HepG2 (cell line): ENCODE results near the gene HPCAL1. TPM values are rescaled to one million over a fixed set of nuclear protein-coding genes. Genes with fewer than 3 reads are reported as not detected.

Source experiments
- ATF7 ChIP-seq, 2 experiments: fragments of 450-650 bp in 1 of 2; sonication (generic) in 1 of 2; formaldehyde crosslinking in 1 of 2; IDR thresholded peaks; 2 replicates each; pipeline versions ENCODE4 v1.4.0 to v1.6.1; 2016 to 2020; ENCODE audit warnings: antibody characterized with exemption in 1 of 2, mild to moderate bottlenecking in 1 of 2, missing genetic modification reagents in 1 of 2
- CENPT ChIP-seq: sonication (generic); formaldehyde crosslinking; IDR thresholded peaks from 2 replicates; pipeline ENCODE4 v1.8.0; 2022; ENCODE audit warnings: low read depth, mild to moderate bottlenecking, moderate library complexity, missing genetic modification reagents
- GPN1 ChIP-seq: sonication (generic); formaldehyde crosslinking; IDR thresholded peaks from 2 replicates; pipeline ENCODE4 v1.5.1; 2020; ENCODE audit warnings: missing genetic modification reagents, borderline replicate concordance
- HNRNPK ChIP-seq: fragments of 200-400 bp; formaldehyde crosslinking; IDR thresholded peaks from 2 replicates; pipeline ENCODE4 v1.6.1; 2018; ENCODE audit warnings: low read length, low read depth, moderate library complexity, mild to moderate bottlenecking; ENCODE audit not compliant: poor library complexity, severe bottlenecking
- KDM5B ChIP-seq: sonication (generic); formaldehyde crosslinking; IDR thresholded peaks from 2 replicates; pipeline ENCODE4 v1.4.0; 2020; ENCODE audit warnings: missing genetic modification reagents, mild to moderate bottlenecking, borderline replicate concordance
- MAFF ChIP-seq: IDR thresholded peaks from 2 replicates; pipeline ENCODE4 v1.6.1; 2011; ENCODE audit warnings: low read depth, low read length, improper control_type of control experiment
- SATB2 ChIP-seq: sonication (generic); formaldehyde crosslinking; IDR thresholded peaks from 2 replicates; pipeline ENCODE4 v1.5.0; 2020; ENCODE audit warnings: missing genetic modification reagents
- SCMH1 ChIP-seq: sonication (generic); formaldehyde crosslinking; IDR thresholded peaks from 2 replicates; pipeline ENCODE4 v1.9.0; 2021; ENCODE audit warnings: missing genetic modification reagents, mild to moderate bottlenecking, borderline replicate concordance
- SKI ChIP-seq: fragments of 450-650 bp; IDR thresholded peaks from one replicate; pipeline ENCODE4 v1.6.1; 2018; ENCODE audit warnings: mild to moderate bottlenecking; ENCODE audit not compliant: partially characterized antibody
- SP1 ChIP-seq, 2 experiments: fragments of 450-650 bp in 1 of 2; sonication (generic) in 1 of 2; formaldehyde crosslinking in 1 of 2; IDR thresholded peaks; 2 replicates each; pipeline versions ENCODE4 v1.4.0 to v1.6.1; 2016 to 2020; ENCODE audit warnings: missing genetic modification reagents in 1 of 2
- TEAD3 ChIP-seq: optimal IDR thresholded peaks from 2 replicates; pipeline ENCODE3; 2016; ENCODE audit warnings: borderline replicate concordance
- ZFP37 ChIP-seq: sonication (generic); formaldehyde crosslinking; IDR thresholded peaks from 2 replicates; pipeline ENCODE4 v1.4.0; 2020; ENCODE audit warnings: missing genetic modification reagents, borderline replicate concordance
- ZNF205 ChIP-seq: IDR thresholded peaks from 2 replicates; pipeline ENCODE4 v1.6.1; 2018; ENCODE audit warnings: missing biosample characterization, missing genetic modification reagents
- ZNF543 ChIP-seq: sonication (generic); formaldehyde crosslinking; IDR thresholded peaks from 2 replicates; pipeline ENCODE4 v1.4.0; 2020; ENCODE audit warnings: mild to moderate bottlenecking, missing genetic modification reagents
- ZNF552 ChIP-seq: sonication (generic); formaldehyde crosslinking; IDR thresholded peaks from 2 replicates; pipeline ENCODE4 v1.9.0; 2022; ENCODE audit warnings: missing genetic modification reagents, mild to moderate bottlenecking, borderline replicate concordance
- ZNF652 ChIP-seq: IDR thresholded peaks from 2 replicates; pipeline ENCODE4 v1.6.1; 2016; ENCODE audit warnings: low read depth, borderline replicate concordance
- ZSCAN20 ChIP-seq: sonication (generic); formaldehyde crosslinking; IDR thresholded peaks from 2 replicates; pipeline ENCODE4 v1.4.0; 2020; ENCODE audit warnings: missing genetic modification reagents, mild to moderate bottlenecking, borderline replicate concordance
- polyA plus RNA-seq, 8 experiments: library from polyadenylated mRNA; depleted of rRNA in 3 of 8; stranded (reverse) in 7 of 8; unstranded in 1 of 8; fragments of >200 nt; fragmentation: Illumina TruSeq in 4 of 8; extraction: Trizol in 4 of 8; gene quantifications; 2 replicates each; pipeline versions ENCODE4 v1.2.1 to v1.2.3, GENCODE V29; 2011 to 2016; ENCODE audit warnings: low read depth in 4 of 8, missing spikeins in 1 of 8, mixed read lengths in 1 of 8; ENCODE audit not compliant: insufficient read depth in 1 of 8
- total RNA-seq, 5 experiments: library from RNA; depleted of rRNA; stranded (reverse); fragments of >200 nt; fragmentation: Illumina TruSeq; extraction: Trizol; gene quantifications; 2 replicates each; pipeline ENCODE4 v1.2.3, GENCODE V29; 2016; ENCODE audit warnings: low read depth in 1 of 5
- TF ChIP-seq, protein P1 (sequence below): sonication (generic); formaldehyde crosslinking; IDR thresholded peaks from 2 replicates; pipeline ENCODE4 v1.9.0; 2021; ENCODE audit warnings: missing genetic modification reagents, mild to moderate bottlenecking, borderline replicate concordance
- TF ChIP-seq, protein P2 (sequence below): sonication (generic); formaldehyde crosslinking; IDR thresholded peaks from 2 replicates; pipeline ENCODE4 v1.4.0; 2020; ENCODE audit warnings: missing genetic modification reagents
- TF ChIP-seq, protein P3 (sequence below): sonication (generic); formaldehyde crosslinking; IDR thresholded peaks from 2 replicates; pipeline ENCODE4 v1.4.0; 2020; ENCODE audit warnings: low read depth, missing genetic modification reagents
- TF ChIP-seq, protein P4 (sequence below): sonication (generic); formaldehyde crosslinking; IDR thresholded peaks from 2 replicates; pipeline ENCODE4 v1.4.0; 2020; ENCODE audit warnings: missing genetic modification reagents, borderline replicate concordance

Gene HPCAL1
- total and polyA plus RNA-seq, 2 of the 13 experiments (the other 11 are each of a cell fraction or from before 2014, with no cell fraction given): 29.5 to 29.9 TPM

DNA sequence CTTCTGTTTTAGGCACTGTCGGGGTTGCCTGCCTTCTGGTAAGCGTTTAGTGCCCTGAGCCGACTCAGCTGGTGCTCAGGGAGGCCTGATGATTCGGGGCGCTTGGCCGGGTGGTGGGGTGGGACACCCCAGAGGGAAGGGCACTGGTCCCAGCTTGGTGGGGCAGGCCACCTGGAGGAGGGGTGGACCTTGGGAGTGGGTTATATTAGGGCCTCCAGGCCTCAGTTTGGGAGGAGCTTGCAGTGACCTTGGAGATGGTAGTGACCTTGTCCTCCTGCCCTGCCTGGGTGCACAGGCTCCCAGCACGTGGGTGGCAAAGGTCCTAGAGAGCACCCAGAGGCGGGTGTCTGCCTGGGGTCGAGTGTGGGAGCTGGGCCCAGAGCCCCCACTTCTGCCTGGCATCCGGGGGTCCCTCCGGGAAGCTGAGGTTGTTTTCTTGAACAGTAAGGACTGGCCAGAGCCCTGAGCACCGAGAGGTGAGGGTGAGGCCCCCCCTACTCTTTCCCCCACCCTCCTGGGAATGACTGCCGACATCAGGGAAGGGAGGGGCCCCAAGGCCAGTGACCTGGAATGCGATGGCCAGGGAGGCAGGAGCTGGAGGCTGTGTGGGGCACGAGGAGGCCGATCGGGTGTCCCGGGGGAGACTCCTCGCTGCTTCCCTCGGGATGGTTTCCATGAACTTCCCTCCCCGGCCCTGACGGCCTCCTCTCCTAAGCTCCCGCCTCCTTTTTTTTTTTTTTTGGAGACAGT, 61.3 kb downstream of the HPCAL1 start (continued):
- TF ChIP-seq MAFF: no peak
- no peak for TF ChIP-seq ZSCAN20
- TF ChIP-seq ZFP37 (CRISPR knock-in tag): no peak
- TF ChIP-seq SP1 (IDR thresholded peaks at IDR 0.05): no peak
- no peak for TF ChIP-seq SP1 (CRISPR knock-in tag; IDR thresholded peaks at IDR 0.05)
- TF ChIP-seq, protein P1, sequence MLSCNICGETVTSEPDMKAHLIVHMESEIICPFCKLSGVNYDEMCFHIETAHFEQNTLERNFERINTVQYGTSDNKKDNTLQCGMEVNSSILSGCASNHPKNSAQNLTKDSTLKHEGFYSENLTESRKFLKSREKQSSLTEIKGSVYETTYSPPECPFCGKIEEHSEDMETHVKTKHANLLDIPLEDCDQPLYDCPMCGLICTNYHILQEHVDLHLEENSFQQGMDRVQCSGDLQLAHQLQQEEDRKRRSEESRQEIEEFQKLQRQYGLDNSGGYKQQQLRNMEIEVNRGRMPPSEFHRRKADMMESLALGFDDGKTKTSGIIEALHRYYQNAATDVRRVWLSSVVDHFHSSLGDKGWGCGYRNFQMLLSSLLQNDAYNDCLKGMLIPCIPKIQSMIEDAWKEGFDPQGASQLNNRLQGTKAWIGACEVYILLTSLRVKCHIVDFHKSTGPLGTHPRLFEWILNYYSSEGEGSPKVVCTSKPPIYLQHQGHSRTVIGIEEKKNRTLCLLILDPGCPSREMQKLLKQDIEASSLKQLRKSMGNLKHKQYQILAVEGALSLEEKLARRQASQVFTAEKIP (CRISPR knock-in tag): no peak
- no peak for TF ChIP-seq KDM5B
- TF ChIP-seq ZNF552 (CRISPR knock-in tag): no peak
- TF ChIP-seq SATB2 (CRISPR knock-in tag): no peak
- TF ChIP-seq SKI: peak; percentile 37
- no peak for TF ChIP-seq ZNF652
- no peak for TF ChIP-seq GPN1 (CRISPR knock-in tag)
- peak; percentile 22 for TF ChIP-seq TEAD3 (CRISPR knock-in tag)
- no peak for TF ChIP-seq ZNF543 (CRISPR knock-in tag)
- no peak for TF ChIP-seq HNRNPK
- no peak for TF ChIP-seq ZNF205
- TF ChIP-seq, protein P2, sequence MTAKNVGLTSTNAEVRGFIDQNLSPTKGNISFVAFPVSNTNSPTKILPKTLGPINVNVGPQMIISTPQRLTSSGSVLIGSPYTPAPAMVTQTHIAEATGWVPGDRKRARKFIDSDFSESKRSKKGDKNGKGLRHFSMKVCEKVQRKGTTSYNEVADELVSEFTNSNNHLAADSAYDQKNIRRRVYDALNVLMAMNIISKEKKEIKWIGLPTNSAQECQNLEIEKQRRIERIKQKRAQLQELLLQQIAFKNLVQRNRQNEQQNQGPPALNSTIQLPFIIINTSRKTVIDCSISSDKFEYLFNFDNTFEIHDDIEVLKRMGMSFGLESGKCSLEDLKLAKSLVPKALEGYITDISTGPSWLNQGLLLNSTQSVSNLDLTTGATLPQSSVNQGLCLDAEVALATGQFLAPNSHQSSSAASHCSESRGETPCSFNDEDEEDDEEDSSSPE (CRISPR knock-in tag): no peak
- no peak for TF ChIP-seq SCMH1 (CRISPR knock-in tag)
- TF ChIP-seq, protein P3, sequence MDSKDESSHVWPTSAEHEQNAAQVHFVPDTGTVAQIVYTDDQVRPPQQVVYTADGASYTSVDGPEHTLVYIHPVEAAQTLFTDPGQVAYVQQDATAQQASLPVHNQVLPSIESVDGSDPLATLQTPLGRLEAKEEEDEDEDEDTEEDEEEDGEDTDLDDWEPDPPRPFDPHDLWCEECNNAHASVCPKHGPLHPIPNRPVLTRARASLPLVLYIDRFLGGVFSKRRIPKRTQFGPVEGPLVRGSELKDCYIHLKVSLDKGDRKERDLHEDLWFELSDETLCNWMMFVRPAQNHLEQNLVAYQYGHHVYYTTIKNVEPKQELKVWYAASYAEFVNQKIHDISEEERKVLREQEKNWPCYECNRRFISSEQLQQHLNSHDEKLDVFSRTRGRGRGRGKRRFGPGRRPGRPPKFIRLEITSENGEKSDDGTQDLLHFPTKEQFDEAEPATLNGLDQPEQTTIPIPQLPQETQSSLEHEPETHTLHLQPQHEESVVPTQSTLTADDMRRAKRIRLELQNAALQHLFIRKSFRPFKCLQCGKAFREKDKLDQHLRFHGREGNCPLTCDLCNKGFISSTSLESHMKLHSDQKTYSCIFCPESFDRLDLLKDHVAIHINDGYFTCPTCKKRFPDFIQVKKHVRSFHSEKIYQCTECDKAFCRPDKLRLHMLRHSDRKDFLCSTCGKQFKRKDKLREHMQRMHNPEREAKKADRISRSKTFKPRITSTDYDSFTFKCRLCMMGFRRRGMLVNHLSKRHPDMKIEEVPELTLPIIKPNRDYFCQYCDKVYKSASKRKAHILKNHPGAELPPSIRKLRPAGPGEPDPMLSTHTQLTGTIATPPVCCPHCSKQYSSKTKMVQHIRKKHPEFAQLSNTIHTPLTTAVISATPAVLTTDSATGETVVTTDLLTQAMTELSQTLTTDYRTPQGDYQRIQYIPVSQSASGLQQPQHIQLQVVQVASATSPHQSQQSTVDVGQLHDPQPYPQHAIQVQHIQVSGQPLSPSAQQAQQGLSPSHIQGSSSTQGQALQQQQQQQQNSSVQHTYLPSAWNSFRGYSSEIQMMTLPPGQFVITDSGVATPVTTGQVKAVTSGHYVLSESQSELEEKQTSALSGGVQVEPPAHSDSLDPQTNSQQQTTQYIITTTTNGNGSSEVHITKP (CRISPR knock-in tag): no peak
- TF ChIP-seq, protein P4, sequence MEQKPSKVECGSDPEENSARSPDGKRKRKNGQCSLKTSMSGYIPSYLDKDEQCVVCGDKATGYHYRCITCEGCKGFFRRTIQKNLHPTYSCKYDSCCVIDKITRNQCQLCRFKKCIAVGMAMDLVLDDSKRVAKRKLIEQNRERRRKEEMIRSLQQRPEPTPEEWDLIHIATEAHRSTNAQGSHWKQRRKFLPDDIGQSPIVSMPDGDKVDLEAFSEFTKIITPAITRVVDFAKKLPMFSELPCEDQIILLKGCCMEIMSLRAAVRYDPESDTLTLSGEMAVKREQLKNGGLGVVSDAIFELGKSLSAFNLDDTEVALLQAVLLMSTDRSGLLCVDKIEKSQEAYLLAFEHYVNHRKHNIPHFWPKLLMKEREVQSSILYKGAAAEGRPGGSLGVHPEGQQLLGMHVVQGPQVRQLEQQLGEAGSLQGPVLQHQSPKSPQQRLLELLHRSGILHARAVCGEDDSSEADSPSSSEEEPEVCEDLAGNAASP (CRISPR knock-in tag): peak; percentile 56; the same call in 1 of the 2 replicates
- no peak for TF ChIP-seq ATF7 (IDR thresholded peaks at IDR 0.05)
- no peak for TF ChIP-seq ATF7 (CRISPR knock-in tag; IDR thresholded peaks at IDR 0.05)
- TF ChIP-seq CENPT (CRISPR knock-in tag): no peak
